C4-2B (cell line): ENCODE data around the gene STAMBPL1.

Experiments used
- CTCF ChIP-seq: fragments of 450-650 bp; conservative IDR thresholded peaks from 2 replicates; pipeline ENCODE4 v1.5.1; 2017; ENCODE audit warnings: mild to moderate bottlenecking
- ZFX ChIP-seq: fragments of 450-650 bp; IDR thresholded peaks from 2 replicates; pipeline ENCODE4 v1.6.1; 2017

GRCh38 chr10:88898727-88899126 is 18.7 kb downstream of the STAMBPL1 start:
- no peak for TF ChIP-seq CTCF
- no peak for TF ChIP-seq ZFX
